H1 (cell line): ENCODE data around the gene GPR179. TPM values are rescaled to one million over a fixed set of nuclear protein-coding genes. Genes with fewer than 3 reads are reported as not detected.

Source experiments
- CTCF ChIA-PET: fragments of 300-600 bp; sonication (Branson Sonifier 250); formaldehyde crosslinking; loops from one replicate; lab custom pipeline; 2021; ENCODE audit not compliant: partially characterized antibody; lab: Charles Lee
- POLR2A ChIA-PET: fragments of 300-600 bp; sonication (Branson Sonifier 250); formaldehyde crosslinking; loops from one replicate; lab custom pipeline; 2021; ENCODE audit warnings: inconsistent platforms; ENCODE audit not compliant: partially characterized antibody; lab: Charles Lee
- DNase-seq, 2 experiments: peaks; one replicate each; pipeline versions ENCODE4 v3.0.0 to v3.0.0-alpha.2; 2010 to 2022; ENCODE audit warnings: low spot score in 2 of 2, low read depth in 1 of 2, mixed read lengths in 1 of 2
- FAIRE-seq: peaks from 2 replicates; lab custom pipeline; 2011; peaks lifted over from hg19 to GRCh38; lab: Jason Lieb, UNC
- H2AFZ ChIP-seq: 2 replicates; pipeline ENCODE4 v1.8.1; 2012; ENCODE audit warnings: low read length, inconsistent platforms
- H2AK5ac ChIP-seq: 2 replicates; pipeline ENCODE4 v1.6.1; 2013; ENCODE audit warnings: low read depth, low read length
- H2BK120ac ChIP-seq: replicated peaks from 2 replicates; pipeline ENCODE3; 2013; ENCODE audit warnings: low read depth, low read length, inconsistent platforms
- H2BK12ac ChIP-seq: 2 replicates; pipeline ENCODE4 v1.6.1; 2013; ENCODE audit warnings: low read depth, low read length
- H2BK15ac ChIP-seq: 2 replicates; pipeline ENCODE4 v1.6.1; 2013; ENCODE audit warnings: low read length
- H2BK20ac ChIP-seq: 2 replicates; pipeline ENCODE4 v1.6.1; 2013; ENCODE audit warnings: low read length
- H2BK5ac ChIP-seq: 2 replicates; pipeline ENCODE4 v1.6.1; 2013; ENCODE audit warnings: low read depth, low read length
- H3K14ac ChIP-seq: 2 replicates; pipeline ENCODE4 v1.6.1; 2013; ENCODE audit warnings: inconsistent platforms; ENCODE audit not compliant: insufficient read length
- H3K18ac ChIP-seq: 2 replicates; pipeline ENCODE4 v1.6.1; 2013; ENCODE audit warnings: low read length; ENCODE audit errors: extremely low read depth
- H3K23ac ChIP-seq: 2 replicates; pipeline ENCODE4 v1.6.1; 2013; ENCODE audit warnings: inconsistent platforms; ENCODE audit not compliant: insufficient read length
- H3K23me2 ChIP-seq: 2 replicates; pipeline ENCODE4 v1.6.1; 2013; ENCODE audit warnings: low read depth, low read length
- H3K27ac ChIP-seq: 2 replicates; pipeline ENCODE4 v1.6.1; 2011; ENCODE audit warnings: low read depth, low read length, inconsistent platforms
- H3K27me3 ChIP-seq, 4 experiments: replicated peaks in 1 of 4; 1 replicate in 1 of 4; 2 replicates in 3 of 4; pipeline versions ENCODE4 v1.6.1 to v1.8.1; 2011 to 2013; ENCODE audit warnings: low read length in 3 of 4, mild to moderate bottlenecking in 3 of 4, inconsistent platforms in 2 of 4, mixed read lengths in 2 of 4, moderate library complexity in 1 of 4; ENCODE audit not compliant: control insufficient read depth in 3 of 4, insufficient read depth in 3 of 4; ENCODE audit errors: extremely low read depth in 1 of 4
- H3K36me3 ChIP-seq, 4 experiments: 2 replicates each; pipeline versions ENCODE4 v1.6.1 to v1.8.1; 2011 to 2013; ENCODE audit warnings: mild to moderate bottlenecking in 4 of 4, low read length in 3 of 4, moderate library complexity in 2 of 4, control low read depth in 1 of 4, inconsistent platforms in 1 of 4; ENCODE audit not compliant: insufficient read depth in 4 of 4, control insufficient read depth in 2 of 4
- H3K4ac ChIP-seq: replicated peaks from 2 replicates; pipeline ENCODE3; 2013; ENCODE audit warnings: low read length, low read depth, mixed read lengths, inconsistent platforms; ENCODE audit not compliant: insufficient read length
- H3K4me1 ChIP-seq, 4 experiments: replicated peaks in 1 of 4; 1 replicate in 1 of 4; 2 replicates in 3 of 4; pipeline versions ENCODE4 v1.6.1 to v1.8.1; 2011 to 2013; ENCODE audit warnings: low read length in 3 of 4, inconsistent platforms in 2 of 4, mixed read lengths in 1 of 4; ENCODE audit not compliant: insufficient read depth in 4 of 4, control insufficient read depth in 3 of 4
- H3K4me2 ChIP-seq, 2 experiments: 2 replicates each; pipeline versions ENCODE4 v1.6.1 to v1.8.1; 2011 to 2013; ENCODE audit warnings: low read depth in 2 of 2, low read length in 2 of 2, control low read depth in 1 of 2, inconsistent platforms in 1 of 2, mild to moderate bottlenecking in 1 of 2; ENCODE audit not compliant: insufficient read depth in 1 of 2
- H3K4me3 ChIP-seq, 4 experiments: fragments of 200-600, 300-600 bp in 1 of 4; sonication (generic), shearing (Covaris generic), sonication (Bioruptor Twin) in 1 of 4; 2 replicates each; pipeline versions ENCODE4 v1.5.1 to v1.8.1; 2011 to 2016; ENCODE audit warnings: low read length in 4 of 4, low read depth in 3 of 4, control low read depth in 2 of 4, inconsistent platforms in 2 of 4, mild to moderate bottlenecking in 2 of 4, mixed read lengths in 1 of 4, moderate library complexity in 1 of 4; ENCODE audit not compliant: insufficient read depth in 2 of 4; ENCODE audit errors: extremely low read depth in 1 of 4
- H3K56ac ChIP-seq: replicated peaks from 2 replicates; pipeline ENCODE3; 2013; ENCODE audit warnings: low read depth, mild to moderate bottlenecking, mixed read lengths, low read length, inconsistent platforms; ENCODE audit not compliant: insufficient read length
- H3K79me1 ChIP-seq: 2 replicates; pipeline ENCODE4 v1.6.1; 2013; ENCODE audit warnings: low read depth, low read length, control low read depth
- H3K79me2 ChIP-seq, 2 experiments: 2 replicates each; pipeline versions ENCODE4 v1.6.1 to v1.8.1; 2012 to 2013; ENCODE audit warnings: low read length in 2 of 2, mild to moderate bottlenecking in 2 of 2, inconsistent platforms in 1 of 2; ENCODE audit not compliant: insufficient read depth in 2 of 2, control insufficient read depth in 1 of 2
- H3K9ac ChIP-seq, 4 experiments: replicated peaks in 1 of 4; 1 replicate in 1 of 4; 2 replicates in 3 of 4; pipeline versions ENCODE4 v1.6.1 to v1.8.1; 2011 to 2013; ENCODE audit warnings: low read depth in 3 of 4, low read length in 3 of 4, control low read depth in 2 of 4, mild to moderate bottlenecking in 2 of 4, moderate library complexity in 2 of 4, inconsistent platforms in 1 of 4; ENCODE audit errors: extremely low read depth in 1 of 4
- H3K9me3 ChIP-seq, 2 experiments: 2 replicates each; pipeline versions ENCODE4 v1.6.1 to v1.8.1; 2012 to 2013; ENCODE audit warnings: mild to moderate bottlenecking in 2 of 2, moderate library complexity in 2 of 2, control low read depth in 1 of 2, inconsistent platforms in 1 of 2, low read depth in 1 of 2, low read length in 1 of 2, mixed read lengths in 1 of 2; ENCODE audit not compliant: insufficient read depth in 2 of 2
- H4K20me1 ChIP-seq, 2 experiments: replicated peaks in 1 of 2; 2 replicates each; pipeline versions ENCODE3 to v1.8.1; 2011 to 2013; ENCODE audit warnings: inconsistent platforms in 2 of 2, low read length in 2 of 2, mild to moderate bottlenecking in 1 of 2; ENCODE audit not compliant: insufficient read depth in 2 of 2, control insufficient read depth in 1 of 2
- H4K5ac ChIP-seq: 2 replicates; pipeline ENCODE4 v1.6.1; 2013; ENCODE audit warnings: low read length, low read depth, mixed read lengths, inconsistent platforms; ENCODE audit not compliant: insufficient read length
- H4K8ac ChIP-seq: 2 replicates; pipeline ENCODE4 v1.8.0; 2013; ENCODE audit warnings: mild to moderate bottlenecking, moderate library complexity, low read length, inconsistent platforms; ENCODE audit not compliant: insufficient read depth; ENCODE audit errors: extremely low read depth
- H4K91ac ChIP-seq: replicated peaks from 2 replicates; pipeline ENCODE3; 2013; ENCODE audit warnings: low read length, mixed read lengths, inconsistent platforms; ENCODE audit not compliant: insufficient read length
- BACH1 ChIP-seq: IDR thresholded peaks from 2 replicates; pipeline ENCODE4 v1.6.1; 2012; ENCODE audit warnings: low read length, improper control_type of control experiment
- CHD2 ChIP-seq: IDR thresholded peaks from 2 replicates; pipeline ENCODE4 v1.6.1; 2012; ENCODE audit warnings: low read length, improper control_type of control experiment
- CTCF ChIP-seq, 3 experiments: IDR thresholded peaks; 1 replicate in 2 of 3; 2 replicates in 1 of 3; pipeline versions ENCODE4 v1.5.1 to v1.6.1; 2011; ENCODE audit warnings: low read length in 3 of 3, mild to moderate bottlenecking in 3 of 3, inconsistent platforms in 2 of 3, low read depth in 1 of 3, moderate library complexity in 1 of 3; ENCODE audit not compliant: insufficient read depth in 1 of 3; ENCODE audit errors: control extremely low read depth in 1 of 3
- FOSL1 ChIP-seq: IDR thresholded peaks from 2 replicates; pipeline ENCODE4 v1.6.1; 2011; ENCODE audit warnings: mild to moderate bottlenecking, low read depth, low read length, moderate library complexity; ENCODE audit not compliant: insufficient read depth
- JUND ChIP-seq: IDR thresholded peaks from 2 replicates; pipeline ENCODE4 v1.6.1; 2011; ENCODE audit warnings: mild to moderate bottlenecking, improper control_type of control experiment, low read length
- MAFK ChIP-seq: IDR thresholded peaks from 2 replicates; pipeline ENCODE4 v1.6.1; 2012; ENCODE audit warnings: low read depth, mild to moderate bottlenecking, improper control_type of control experiment, low read length
- SAP30 ChIP-seq: fragments of 300-600 bp; sonication (generic); IDR thresholded peaks from 2 replicates; pipeline ENCODE4 v1.7.1; 2012; ENCODE audit warnings: low read length, moderate library complexity, mild to moderate bottlenecking, inconsistent platforms; ENCODE audit not compliant: insufficient read depth, insufficient replicate concordance
- SUZ12 ChIP-seq: fragments of 200-600 bp; sonication (generic); IDR thresholded peaks from 2 replicates; pipeline ENCODE4 v1.6.1; 2012; ENCODE audit warnings: mild to moderate bottlenecking, inconsistent platforms, low read length, moderate library complexity, mixed read lengths
- TBP ChIP-seq: IDR thresholded peaks from 2 replicates; pipeline ENCODE4 v1.6.1; 2011; ENCODE audit warnings: low read depth, low read length, improper control_type of control experiment
- TEAD4 ChIP-seq: IDR thresholded peaks from 2 replicates; pipeline ENCODE4 v1.6.1; 2012; ENCODE audit warnings: low read depth, low read length, inconsistent platforms, mixed read lengths
- WGBS, 2 experiments: shearing (Covaris generic) in 1 of 2; methylation state at CpG; one replicate each; pipeline versions ENCODE4 v1.1.6 to v1.1.7; 2013 to 2015; ENCODE audit warnings: low lambda C conversion rate in 2 of 2, mixed read lengths in 2 of 2, inconsistent platforms in 1 of 2, low coverage in 1 of 2, missing lambda C conversion rate in 1 of 2; ENCODE audit not compliant: insufficient replicate concordance in 2 of 2, insufficient coverage in 1 of 2, insufficient read length in 1 of 2; ENCODE audit errors: extremely low coverage in 1 of 2, missing lambda C conversion rate in 1 of 2; 5-methylcytosine and 5-hydroxymethylcytosine counted together
- polyA plus RNA-seq, 7 experiments: library from polyadenylated mRNA; depleted of rRNA in 3 of 7; stranded (reverse) in 5 of 7; unstranded in 2 of 7; fragments of >200 nt in 5 of 7; fragments of 200-250 nt in 2 of 7; gene quantifications; 1 replicate in 5 of 7; 2 replicates in 1 of 7; 4 replicates in 1 of 7; pipeline versions ENCODE4 v1.2.1 to v1.2.3, GENCODE V29; 2011 to 2013; ENCODE audit warnings: missing spikeins in 2 of 7, mixed read lengths in 2 of 7
- total RNA-seq: library from RNA; stranded (reverse); fragmentation: NEBNext Ultra II Directional; extraction: Animal tissue kit (Norgen Biotek cat#: 25700); gene quantifications from 2 replicates; pipeline ENCODE4 v1.2.1, GENCODE V29; 2021

Gene GPR179
- total and polyA plus RNA-seq, 2 of the 8 experiments (the other 6 are each of a cell fraction or from before 2014, with no cell fraction given) = 0.02 to 0.07 TPM

- Histone ChIP-seq H3K36me3 (no peaks in the 10 kb centered on the region), H4K20me1 (peaks cover 5 to 9% of the 10 kb centered on the region in 2 experiments), H2BK15ac (no peak overlapping the region), H3K27me3 (no peaks in the 10 kb centered on the region; a peak in 1 of 7 replicates), H3K4me3 (no peak overlapping the region), H4K8ac (no peak overlapping the region; the same call in 1 of the 2 replicates), H3K9me3 (no peaks in the 10 kb centered on the region), H2BK5ac (no peak overlapping the region), H2BK120ac (no peak overlapping the region), H3K4me1 (peaks cover 0 to 13% (median 4%) of the 10 kb centered on the region in 4 experiments; a peak in 5 of 7 replicates), H2BK12ac (no peak overlapping the region), H3K23me2 (peaks cover 13% of the 10 kb centered on the region), H3K79me2 (peaks cover 0 to 14% of the 10 kb centered on the region in 2 experiments; a peak in 2 of 4 replicates), H2BK20ac (no peak overlapping the region), H3K79me1 (peaks cover 6% of the 10 kb centered on the region; the same call in 1 of the 2 replicates), H4K91ac (no peak overlapping the region), H3K4me2 (no peak overlapping the region), H2AK5ac (0 out of 2 replicates have a peak overlapping the region, but pooled peaks have one; percentile 46), H3K56ac (no peak overlapping the region), H4K5ac (no peak overlapping the region), H3K9ac (no peak overlapping the region), H3K18ac (no peak overlapping the region), H3K23ac (no peak overlapping the region), H2AFZ (no peak overlapping the region), H3K4ac (no peak overlapping the region), H3K14ac (no peak overlapping the region), H3K27ac (no peak overlapping the region)
- WGBS, 2 experiments = 28% methylated on average over 8 of the region's 8 CpGs; no CpG with 5 or more reads in 1 of the 2 experiments
- FAIRE-seq = no peak
- DNase-seq = peak; percentile 67 to 93
- CTCF ChIA-PET = interaction anchor here (0.6 to 25.7 kb wide), 33 partner anchors 9 to 209 kb away, joined by 3 to 400 read pairs (median 4); partner anchors contain the start of gene ARHGAP23
- POLR2A ChIA-PET = interaction anchor here (0.9 to 8.9 kb wide), 9 partner anchors 10 to 68 kb away, joined by 3 to 70 read pairs (median 5); no protein-coding TSS in a partner anchor
- TF ChIP-seq CHD2 (0 out of 2 replicates have a peak, but pooled peaks have one; percentile 12), CTCF (IDR thresholded peaks at IDR 0.05; ENCODE audit: control extremely low read depth in 1 of 3, insufficient read depth in 1 of 3, low read depth in 1 of 3, low read length in 3 of 3) (peak; percentile 87 to 97 (median 88)), TBP (no peak), BACH1 (peak; percentile 62), JUND (no peak), SAP30 (no peak), SUZ12 (no peak), FOSL1 (no peak), MAFK (no peak), TEAD4 (no peak)
Measured at GRCh38 chr17:38349097-38349730, 5.5 kb upstream of the GPR179 start.
